PC-9 (cell line): Measurements from ENCODE around the gene ARHGEF12.

Source experiments
- CTCF ChIP-seq: fragments of 200-600 bp; sonication (generic); conservative IDR thresholded peaks from 2 replicates; pipeline ENCODE4 v1.6.1; 2017; ENCODE audit warnings: mixed run types, antibody characterized with exemption, mild to moderate bottlenecking, moderate library complexity
- EZH2 ChIP-seq: fragments of 200-600 bp; sonication (generic); IDR thresholded peaks from 2 replicates; pipeline ENCODE4 v1.8.0; 2017; ENCODE audit warnings: antibody characterized with exemption, low read depth

DNA sequence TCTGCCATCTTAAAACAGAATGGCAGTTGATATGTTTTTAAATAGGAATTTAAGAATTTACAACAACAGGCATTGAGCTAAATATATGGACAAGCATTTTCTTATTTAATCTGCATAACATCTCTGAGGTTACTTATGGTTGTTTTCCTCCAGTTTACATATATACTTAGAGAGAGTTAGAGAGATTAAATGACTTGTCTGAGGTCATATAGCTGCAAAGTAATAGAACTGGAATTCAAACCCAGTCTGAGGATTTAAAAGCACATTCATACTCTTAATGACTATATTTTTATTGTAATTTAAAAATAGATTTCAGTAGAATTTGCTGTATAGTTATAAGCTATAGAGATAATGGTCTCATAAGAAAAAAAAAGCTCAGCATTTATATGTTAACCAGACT, 93.9 kb downstream of the ARHGEF12 start:
- TF ChIP-seq CTCF (no peak), EZH2 (no peak)
